HCT116 (cell line): Measurements from ENCODE around the gene RSRC1.

Experiments
- EZH2 ChIP-seq: fragments of 200-600 bp; sonication (generic); IDR thresholded peaks from 2 replicates; pipeline ENCODE4 v1.6.1; 2017; ENCODE audit warnings: antibody characterized with exemption, mixed run types
- POLR2A ChIP-seq: IDR thresholded peaks from 2 replicates; pipeline ENCODE4 v1.7.0; 2011; ENCODE audit warnings: borderline replicate concordance; ENCODE audit not compliant: insufficient read depth, insufficient read length; ENCODE audit errors: extremely low read depth
- POLR2AphosphoS5 ChIP-seq: IDR thresholded peaks from 2 replicates; pipeline ENCODE4 v1.6.1; 2011; ENCODE audit warnings: mild to moderate bottlenecking, low read depth, low read length, moderate library complexity
- ZFX ChIP-seq: fragments of 450-650 bp; IDR thresholded peaks from 2 replicates; pipeline ENCODE4 v1.6.1; 2017
- TF ChIP-seq, protein P1 (sequence below), 3 experiments: fragments of 200-600 bp in 1 of 3; sonication (generic) in 1 of 3; IDR thresholded peaks in 2 of 3; conservative IDR thresholded peaks in 1 of 3; 2 replicates each; pipeline ENCODE4 v1.5.1; 2012 to 2017; ENCODE audit warnings: low read depth in 2 of 3, low read length in 2 of 3, antibody characterized with exemption in 1 of 3, borderline replicate concordance in 1 of 3, control low read depth in 1 of 3, mild to moderate bottlenecking in 1 of 3, mixed read lengths in 1 of 3, mixed run types in 1 of 3, moderate library complexity in 1 of 3; ENCODE audit not compliant: insufficient read depth in 1 of 3
- TF ChIP-seq, protein P2 (sequence below): IDR thresholded peaks from 2 replicates; pipeline ENCODE4 v1.6.1; 2012

GRCh38 chr3:158269942-158270341, 160.1 kb downstream of the RSRC1 start:
- TF ChIP-seq, protein P1, sequence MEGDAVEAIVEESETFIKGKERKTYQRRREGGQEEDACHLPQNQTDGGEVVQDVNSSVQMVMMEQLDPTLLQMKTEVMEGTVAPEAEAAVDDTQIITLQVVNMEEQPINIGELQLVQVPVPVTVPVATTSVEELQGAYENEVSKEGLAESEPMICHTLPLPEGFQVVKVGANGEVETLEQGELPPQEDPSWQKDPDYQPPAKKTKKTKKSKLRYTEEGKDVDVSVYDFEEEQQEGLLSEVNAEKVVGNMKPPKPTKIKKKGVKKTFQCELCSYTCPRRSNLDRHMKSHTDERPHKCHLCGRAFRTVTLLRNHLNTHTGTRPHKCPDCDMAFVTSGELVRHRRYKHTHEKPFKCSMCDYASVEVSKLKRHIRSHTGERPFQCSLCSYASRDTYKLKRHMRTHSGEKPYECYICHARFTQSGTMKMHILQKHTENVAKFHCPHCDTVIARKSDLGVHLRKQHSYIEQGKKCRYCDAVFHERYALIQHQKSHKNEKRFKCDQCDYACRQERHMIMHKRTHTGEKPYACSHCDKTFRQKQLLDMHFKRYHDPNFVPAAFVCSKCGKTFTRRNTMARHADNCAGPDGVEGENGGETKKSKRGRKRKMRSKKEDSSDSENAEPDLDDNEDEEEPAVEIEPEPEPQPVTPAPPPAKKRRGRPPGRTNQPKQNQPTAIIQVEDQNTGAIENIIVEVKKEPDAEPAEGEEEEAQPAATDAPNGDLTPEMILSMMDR (IDR thresholded peaks at IDR 0.05 in 2 of 3, conservative IDR thresholded peaks at IDR 0.05 in 1 of 3; ENCODE audit: borderline replicate concordance in 1 of 3, insufficient read depth in 1 of 3, low read depth in 2 of 3, low read length in 2 of 3), result no peak
- TF ChIP-seq POLR2AphosphoS5, result no peak
- no peak for TF ChIP-seq EZH2
- no peak for TF ChIP-seq POLR2A
- TF ChIP-seq ZFX, result no peak
- TF ChIP-seq, protein P2, sequence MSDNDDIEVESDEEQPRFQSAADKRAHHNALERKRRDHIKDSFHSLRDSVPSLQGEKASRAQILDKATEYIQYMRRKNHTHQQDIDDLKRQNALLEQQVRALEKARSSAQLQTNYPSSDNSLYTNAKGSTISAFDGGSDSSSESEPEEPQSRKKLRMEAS, result no peak
